Activated CD4-positive, alpha-beta T cell treated with anti-CD3 and anti-CD28 coated beads, Interleukin-2, amount 10 ng/mL, durations not matched to agents 7 days and 5 days (primary cell): ENCODE results near the gene TIMM29. TPM values are rescaled to one million over a fixed set of nuclear protein-coding genes. Genes with fewer than 3 reads are reported as not detected.
A peak's percentile ranks its signal among the peaks of the same experiment; 100 is the strongest.

ENCODE experiments used
- CTCF ChIA-PET: fragments of 350-600 bp; sonication (Branson Sonifier 250); formaldehyde crosslinking; loops from one replicate; lab custom pipeline; 2021; ENCODE audit warnings: antibody characterized with exemption; lab: Charles Lee
- POLR2A ChIA-PET: fragments of 350-600 bp; sonication (Branson Sonifier 250); formaldehyde crosslinking; loops from one replicate; lab custom pipeline; 2021; ENCODE audit warnings: antibody characterized with exemption; lab: Charles Lee
- DNase-seq: peaks from one replicate; pipeline ENCODE4 v3.0.0-alpha.2; 2020
- H3K27ac Mint-ChIP-seq: one replicate; pipeline ENCODE4 v1.8.0; 2021; ENCODE audit warnings: mild to moderate bottlenecking, moderate library complexity, mixed read lengths
- H3K27me3 Mint-ChIP-seq: one replicate; pipeline ENCODE4 v1.8.0; 2021; ENCODE audit warnings: mixed read lengths
- H3K36me3 Mint-ChIP-seq: one replicate; pipeline ENCODE4 v1.8.0; 2021; ENCODE audit warnings: low read depth, mixed read lengths
- H3K4me1 Mint-ChIP-seq: one replicate; pipeline ENCODE4 v1.8.0; 2021; ENCODE audit warnings: mixed read lengths
- H3K4me3 Mint-ChIP-seq: one replicate; pipeline ENCODE4 v1.8.0; 2021; ENCODE audit warnings: mild to moderate bottlenecking, moderate library complexity, mixed read lengths
- H3K9me3 Mint-ChIP-seq: one replicate; pipeline ENCODE4 v1.8.0; 2021; ENCODE audit warnings: mixed read lengths
- total RNA-seq, 2 experiments: library from RNA; stranded (reverse); gene quantifications; one replicate each; pipeline ENCODE4 v1.2.3, GENCODE V29; 2021

Gene TIMM29
- 10 to 100 TPM; 17.5 to 22.3 TPM for total RNA-seq

- ChIA-PET CTCF (interaction anchor here (1.4 kb wide), 1 partner anchor 58 kb away, joined by 3 read pairs; no protein-coding TSS in a partner anchor), POLR2A (no interaction called here)
- Mint-ChIP-seq H3K27ac (peak within 1 kb of the TSS; percentile 92), H3K4me1 (peaks cover 31% of the 10 kb centered on the region), H3K4me3 (peak within 1 kb of the TSS; percentile 95), H3K27me3 (no peaks in the 10 kb centered on the region), H3K36me3 (peaks cover 18% of the 10 kb centered on the region), H3K9me3 (no peaks in the 10 kb centered on the region)
- peak; percentile 96 for DNase-seq
Measured at GRCh38 chr19:10928563-10929401, at the start of gene TIMM29, which contains the start of gene YIPF2. Gene TIMM29, plus strand, starts transcription at chr19:10928811. Its CDS starts 12 bp downstream, at chr19:10928823. Gene YIPF2, minus strand, starts transcription at chr19:10928639. Its CDS starts 229 bp downstream, at chr19:10928410.

- no peak overlapping the region for H3K4me3 Mint-ChIP-seq
- H3K27me3 Mint-ChIP-seq: no peaks in the 10 kb centered on the region
- no peak for DNase-seq
- CTCF ChIA-PET: interaction anchor here (0.9 to 2.6 kb wide), 5 partner anchors 9 to 164 kb away, joined by 3 to 11 read pairs (median 4); partner anchors contain the start of genes CARM1 and DNM2
- H3K4me1 Mint-ChIP-seq: peaks cover 25% of the 10 kb centered on the region
- H3K36me3 Mint-ChIP-seq: peaks cover 4% of the 10 kb centered on the region
- H3K9me3 Mint-ChIP-seq: no peaks in the 10 kb centered on the region
- POLR2A ChIA-PET: no interaction called here
- H3K27ac Mint-ChIP-seq: no peak overlapping the region
Measured at GRCh38 chr19:10881403-10882107, 47.1 kb upstream of the TIMM29 start.

GRCh38 chr19:10882108-10882457, 46.5 kb upstream of the TIMM29 start:
- Mint-ChIP-seq H3K27ac (no peak overlapping the region), H3K9me3 (no peaks in the 10 kb centered on the region), H3K36me3 (peaks cover 4% of the 10 kb centered on the region), H3K4me1 (peaks cover 22% of the 10 kb centered on the region), H3K27me3 (no peaks in the 10 kb centered on the region), H3K4me3 (no peak overlapping the region)
- ChIA-PET POLR2A (no interaction called here), CTCF (interaction anchor here (1.2 to 2.6 kb wide), 4 partner anchors 9 to 164 kb away, joined by 4 to 11 read pairs (median 7); partner anchors contain the start of genes CARM1 and DNM2)
- no peak for DNase-seq

GRCh38 chr19:10884274-10884673, 44.3 kb upstream of the TIMM29 start:
- H3K36me3 Mint-ChIP-seq: peaks cover 1% of the 10 kb centered on the region
- DNase-seq: no peak
- peaks cover 7% of the 10 kb centered on the region for H3K4me1 Mint-ChIP-seq
- no peak overlapping the region for H3K4me3 Mint-ChIP-seq
- CTCF ChIA-PET: no interaction called here
- H3K27ac Mint-ChIP-seq: peak overlapping the region; percentile 13
- POLR2A ChIA-PET: no interaction called here
- H3K27me3 Mint-ChIP-seq: no peaks in the 10 kb centered on the region
- H3K9me3 Mint-ChIP-seq: no peaks in the 10 kb centered on the region

- no peaks in the 10 kb centered on the region for H3K9me3 Mint-ChIP-seq
- ChIA-PET CTCF (interaction anchor here (0.6 to 1.7 kb wide), 5 partner anchors 9 to 168 kb away, joined by 3 to 5 read pairs (median 4); partner anchors contain the start of gene DNM2), POLR2A (no interaction called here)
- DNase-seq: no peak
- no peaks in the 10 kb centered on the region for H3K27me3 Mint-ChIP-seq
- peaks cover 4% of the 10 kb centered on the region for H3K4me1 Mint-ChIP-seq
- no peaks in the 10 kb centered on the region for H3K36me3 Mint-ChIP-seq
- peak overlapping the region; percentile 36 for H3K27ac Mint-ChIP-seq
- no peak overlapping the region for H3K4me3 Mint-ChIP-seq
Measured at GRCh38 chr19:10885201-10886169, 43.1 kb upstream of the TIMM29 start.

GRCh38 chr19:10887616-10888367, 40.8 kb upstream of the TIMM29 start:
- H3K27me3 Mint-ChIP-seq: no peaks in the 10 kb centered on the region
- H3K4me3 Mint-ChIP-seq: no peak overlapping the region
- POLR2A ChIA-PET: no interaction called here
- H3K4me1 Mint-ChIP-seq: peaks cover 4% of the 10 kb centered on the region
- no peak for DNase-seq
- CTCF ChIA-PET: interaction anchor here (1.2 to 2.1 kb wide), 6 partner anchors 10 to 51 kb away, joined by 3 to 5 read pairs (median 4); partner anchors contain the start of genes CARM1 and TMED1
- H3K27ac Mint-ChIP-seq: no peak overlapping the region
- no peaks in the 10 kb centered on the region for H3K9me3 Mint-ChIP-seq
- no peaks in the 10 kb centered on the region for H3K36me3 Mint-ChIP-seq

GRCh38 chr19:10888421-10888866, 40.2 kb upstream of the TIMM29 start:
- H3K4me1 Mint-ChIP-seq: peaks cover 4% of the 10 kb centered on the region
- DNase-seq: no peak
- H3K9me3 Mint-ChIP-seq: no peaks in the 10 kb centered on the region
- H3K27me3 Mint-ChIP-seq: no peaks in the 10 kb centered on the region
- H3K4me3 Mint-ChIP-seq: no peak overlapping the region
- no peaks in the 10 kb centered on the region for H3K36me3 Mint-ChIP-seq
- CTCF ChIA-PET: interaction anchor here (0.7 to 2.1 kb wide), 5 partner anchors 10 to 70 kb away, joined by 3 to 5 read pairs (median 4); partner anchors contain the start of gene TMED1
- H3K27ac Mint-ChIP-seq: no peak overlapping the region
- POLR2A ChIA-PET: no interaction called here

- CTCF ChIA-PET: interaction anchor here (0.7 to 2.1 kb wide), 4 partner anchors 13 to 165 kb away, joined by 3 to 6 read pairs (median 4); partner anchors contain the start of gene TMED1
- no peaks in the 10 kb centered on the region for H3K36me3 Mint-ChIP-seq
- DNase-seq: no peak
- no peak overlapping the region for H3K27ac Mint-ChIP-seq
- no peaks in the 10 kb centered on the region for H3K27me3 Mint-ChIP-seq
- peaks cover 4% of the 10 kb centered on the region for H3K4me1 Mint-ChIP-seq
- H3K4me3 Mint-ChIP-seq: no peak overlapping the region
- no peaks in the 10 kb centered on the region for H3K9me3 Mint-ChIP-seq
- POLR2A ChIA-PET: no interaction called here
Measured at GRCh38 chr19:10889880-10890279, 38.7 kb upstream of the TIMM29 start.

GRCh38 chr19:10891405-10892086, 37.1 kb upstream of the TIMM29 start:
- DNase-seq: no peak
- peaks cover 7% of the 10 kb centered on the region for H3K4me1 Mint-ChIP-seq
- H3K9me3 Mint-ChIP-seq: no peaks in the 10 kb centered on the region
- peak overlapping the region; percentile 21 for H3K27ac Mint-ChIP-seq
- H3K27me3 Mint-ChIP-seq: no peaks in the 10 kb centered on the region
- H3K36me3 Mint-ChIP-seq: no peaks in the 10 kb centered on the region
- POLR2A ChIA-PET: no interaction called here
- no peak overlapping the region for H3K4me3 Mint-ChIP-seq
- CTCF ChIA-PET: no interaction called here

GRCh38 chr19:10892256-10892655, 36.4 kb upstream of the TIMM29 start:
- H3K27me3 Mint-ChIP-seq: no peaks in the 10 kb centered on the region
- ChIA-PET POLR2A (no interaction called here), CTCF (no interaction called here)
- no peak for DNase-seq
- no peaks in the 10 kb centered on the region for H3K36me3 Mint-ChIP-seq
- no peak overlapping the region for H3K4me3 Mint-ChIP-seq
- no peaks in the 10 kb centered on the region for H3K9me3 Mint-ChIP-seq
- no peak overlapping the region for H3K27ac Mint-ChIP-seq
- H3K4me1 Mint-ChIP-seq: peaks cover 11% of the 10 kb centered on the region

- DNase-seq: no peak
- ChIA-PET POLR2A (no interaction called here), CTCF (interaction anchor here (1.0 kb wide), 1 partner anchor 141 kb away, joined by 3 read pairs; no protein-coding TSS in a partner anchor)
- no peaks in the 10 kb centered on the region for H3K36me3 Mint-ChIP-seq
- no peak overlapping the region for H3K4me3 Mint-ChIP-seq
- peaks cover 10% of the 10 kb centered on the region for H3K4me1 Mint-ChIP-seq
- H3K9me3 Mint-ChIP-seq: no peaks in the 10 kb centered on the region
- no peaks in the 10 kb centered on the region for H3K27me3 Mint-ChIP-seq
- no peak overlapping the region for H3K27ac Mint-ChIP-seq
Measured at GRCh38 chr19:10894911-10895213, 33.7 kb upstream of the TIMM29 start.
